HL-60/S4 treated with retinoic acid at 250 ng/mL for 4 days and 3 days (cell line): Measurements from ENCODE around the gene MAP4K5.

Experiments
- in situ Hi-C: fragments of 300-500 bp; cut with MboI; formaldehyde crosslinking; loops from 2 replicates; pipeline ENCODE4 v1.7.0; 2022; ENCODE audit warnings: low sequenced_read_pairs

Gene MAP4K5

DNA sequence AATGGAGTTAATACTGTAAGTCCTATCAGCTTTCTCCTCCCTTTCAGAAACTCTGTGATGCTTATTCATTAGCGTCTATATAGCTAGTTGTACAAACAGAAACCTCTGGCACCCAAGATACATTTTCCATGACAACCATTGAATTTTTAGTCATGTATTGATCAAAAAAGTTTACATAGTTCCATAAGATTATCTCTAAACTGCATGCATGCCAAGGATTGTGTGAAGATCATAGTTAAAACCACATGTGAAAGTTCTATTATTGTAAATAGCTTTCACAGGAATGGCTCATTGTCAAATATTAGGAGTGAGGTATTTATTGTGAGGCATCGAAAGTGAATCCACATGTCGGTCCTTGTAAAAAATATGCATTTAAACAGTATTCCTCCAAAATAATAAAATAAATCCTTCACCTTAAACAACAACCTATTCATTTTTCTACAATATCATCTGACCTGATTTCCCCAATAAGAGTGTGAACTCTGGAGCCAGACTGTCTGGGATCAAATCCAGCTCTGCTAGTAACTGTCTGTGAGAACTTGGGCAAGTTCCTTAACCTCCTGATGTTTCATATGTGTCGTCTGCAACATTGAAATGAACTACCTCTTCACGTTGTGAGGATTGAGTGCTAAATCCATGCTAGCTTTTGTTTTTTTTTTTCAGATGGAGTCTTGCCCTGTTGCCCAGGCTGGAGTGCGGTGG lies 125.1 kb downstream of the MAP4K5 start:
- in situ Hi-C loops = no loop called here

- in situ Hi-C loops = no loop called here
These were observed 128.9 kb downstream of the MAP4K5 start for GRCh38 chr14:50403419-50403818.

GRCh38 chr14:50402965-50403364 lies 129.4 kb downstream of the MAP4K5 start:
- in situ Hi-C loops = no loop called here

- in situ Hi-C loops = no loop called here
These were observed 131.9 kb downstream of the MAP4K5 start for GRCh38 chr14:50400461-50400860.

DNA sequence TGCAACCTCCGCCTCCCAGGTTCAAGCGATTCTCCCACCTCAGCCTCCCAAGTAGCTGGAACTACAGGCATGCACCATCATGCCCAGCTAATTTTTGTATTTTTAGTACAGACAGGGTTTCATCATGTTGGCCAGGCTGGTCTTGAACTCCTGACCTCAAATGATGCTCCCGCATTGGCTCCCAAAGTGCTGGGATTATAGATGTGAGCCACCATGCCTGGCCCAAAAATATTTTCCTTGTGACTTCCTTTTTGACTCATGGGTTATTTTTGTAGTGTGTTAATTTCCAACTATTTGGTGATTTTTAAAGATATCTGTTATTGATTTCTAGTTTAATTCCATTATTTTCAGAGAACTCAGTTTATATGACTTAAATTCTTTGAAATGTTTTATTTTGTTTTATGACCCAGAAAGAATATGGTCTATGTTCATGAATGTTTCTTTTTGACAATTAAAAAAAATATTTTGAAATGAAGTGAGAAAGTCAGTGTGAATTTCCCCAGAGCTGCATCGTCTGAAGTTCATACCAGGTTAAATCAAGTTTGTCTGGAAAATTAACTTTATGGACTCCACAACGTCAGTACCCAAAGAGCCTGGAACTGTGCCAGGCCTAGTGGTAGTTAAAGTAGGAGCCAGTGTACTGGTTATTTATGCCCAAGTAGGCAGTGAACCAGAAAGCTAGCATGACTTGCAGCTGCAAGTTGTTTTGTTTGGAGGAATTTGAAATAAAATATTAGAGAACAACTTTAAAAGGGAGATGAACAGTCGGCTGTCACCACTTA lies 132.9 kb downstream of the MAP4K5 start:
- in situ Hi-C loops = no loop called here

DNA sequence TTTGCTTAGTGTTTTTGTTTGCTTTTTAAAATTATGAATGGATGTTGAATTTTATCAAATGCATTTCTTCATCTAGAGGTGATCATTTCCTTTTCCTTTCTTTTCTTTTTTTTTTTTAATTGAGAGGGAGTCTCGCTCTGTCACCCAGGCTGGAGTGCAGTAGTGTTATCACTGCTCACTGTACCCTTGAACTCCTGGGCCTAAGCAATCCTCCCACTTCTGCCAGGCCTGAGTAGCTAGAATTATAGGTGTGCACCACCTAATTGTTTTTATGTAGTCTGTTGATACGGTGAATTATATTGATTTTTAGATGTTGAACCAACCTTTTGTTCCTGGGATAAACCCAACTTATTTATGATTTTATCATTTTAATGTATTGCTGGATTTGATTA lies 134.2 kb downstream of the MAP4K5 start:
- in situ Hi-C loops = no loop called here

DNA sequence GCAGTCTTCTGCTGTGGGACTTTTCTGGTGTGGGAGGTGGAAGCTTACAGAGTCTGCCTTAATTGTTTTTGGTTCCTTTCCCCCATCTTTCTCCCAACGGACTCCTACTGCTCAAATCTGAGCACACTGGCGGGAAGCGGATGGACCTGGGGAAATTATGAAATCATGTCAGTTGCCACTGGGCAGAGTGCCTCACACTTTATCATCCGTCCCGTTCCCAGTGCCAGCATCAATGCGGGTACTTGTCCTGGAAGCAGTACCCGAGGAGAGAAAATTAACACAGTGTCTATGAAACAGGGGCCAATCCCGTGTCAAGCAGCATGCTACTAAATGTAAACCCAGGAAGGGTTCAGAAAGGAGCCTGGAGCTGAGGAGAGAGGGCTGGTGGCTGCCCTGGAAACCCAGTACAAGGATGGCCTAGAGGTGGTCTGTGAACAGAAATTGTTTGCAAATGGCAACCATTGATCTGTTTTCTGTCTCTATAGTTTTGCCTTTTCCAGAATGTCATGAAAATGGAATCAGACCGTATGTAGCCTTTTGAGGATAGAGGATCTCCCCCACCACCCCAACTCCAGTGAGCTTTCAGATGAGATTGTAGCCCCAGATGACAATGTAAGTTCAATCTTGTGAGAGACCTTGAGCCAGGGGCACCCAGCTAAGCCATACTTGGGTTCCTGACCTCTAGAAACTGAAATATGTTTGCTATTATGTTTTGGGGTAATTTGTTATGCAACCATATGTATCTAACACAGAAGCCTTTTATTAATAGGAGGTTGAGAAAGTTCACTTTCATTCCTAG lies 134.8 kb downstream of the MAP4K5 start:
- in situ Hi-C loops = no loop called here

DNA sequence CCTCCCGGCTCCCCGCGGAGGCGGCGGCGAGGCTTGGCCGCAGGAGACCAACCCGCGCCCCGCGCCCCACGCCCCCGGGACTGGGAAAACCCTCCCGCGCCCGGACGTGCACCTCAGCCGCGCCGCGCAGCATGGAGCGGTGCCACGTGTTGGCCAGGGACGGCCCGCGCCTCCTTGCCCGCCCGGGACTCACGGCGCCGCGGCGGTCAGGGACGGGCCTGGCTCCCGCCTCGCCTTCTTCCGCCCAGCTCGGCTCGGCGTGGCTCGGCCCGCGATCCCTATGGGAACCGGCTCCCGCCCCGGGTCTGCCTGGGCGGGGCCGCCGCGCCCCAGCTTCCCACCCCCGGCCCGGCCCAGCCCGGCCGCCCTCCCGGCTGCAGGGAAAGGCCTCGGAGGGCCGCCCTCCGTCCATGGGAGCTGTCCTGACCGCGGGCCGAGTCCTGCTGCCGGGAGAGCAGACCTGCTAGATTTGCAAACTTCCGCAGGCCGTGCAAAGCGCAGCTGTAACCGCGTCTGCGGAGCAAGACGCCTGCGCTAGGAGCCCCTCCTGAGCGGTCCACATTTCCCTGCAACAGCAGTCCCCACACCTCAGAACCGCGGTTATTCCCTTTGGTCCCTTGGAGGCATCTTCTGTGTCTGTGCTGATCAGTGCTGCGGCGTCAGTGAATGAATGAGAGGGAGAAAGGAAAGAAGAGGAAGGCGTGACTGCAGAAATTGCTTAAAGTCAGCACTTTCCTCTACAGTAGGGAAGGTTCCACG lies 135.6 kb downstream of the MAP4K5 start, which contains the start of gene CDKL1:
CDKL1 (minus strand) TSS at position 251 of the 759 bp plus-strand sequence. CDS start 1,013 bp downstream, outside the sequence.
- in situ Hi-C loops = no loop called here

DNA sequence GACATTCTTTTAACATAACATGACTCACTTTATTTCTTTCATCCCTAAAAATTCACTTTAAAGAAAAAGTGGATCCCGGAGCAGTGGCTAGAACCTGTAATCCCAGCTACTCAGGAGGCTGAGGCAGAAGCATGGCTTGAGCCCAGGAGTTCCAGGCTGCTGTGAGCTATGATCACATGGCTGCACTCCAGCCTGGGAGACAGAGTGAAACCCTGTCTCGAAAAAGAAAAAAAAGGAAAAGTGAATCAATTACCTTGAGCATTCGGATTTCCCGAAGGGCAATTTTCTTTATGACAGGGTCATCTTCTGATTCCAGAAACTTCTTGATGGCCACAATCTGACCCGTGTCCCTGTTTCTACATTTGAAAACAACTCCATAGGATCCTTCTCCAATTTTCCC lies 136.9 kb downstream of the MAP4K5 start:
- in situ Hi-C loops = no loop called here

GRCh38 chr14:50394713-50395112 lies 137.7 kb downstream of the MAP4K5 start:
- in situ Hi-C loops = no loop called here

GRCh38 chr14:50389668-50390441 lies 142.5 kb downstream of the MAP4K5 start:
- in situ Hi-C loops = no loop called here

DNA sequence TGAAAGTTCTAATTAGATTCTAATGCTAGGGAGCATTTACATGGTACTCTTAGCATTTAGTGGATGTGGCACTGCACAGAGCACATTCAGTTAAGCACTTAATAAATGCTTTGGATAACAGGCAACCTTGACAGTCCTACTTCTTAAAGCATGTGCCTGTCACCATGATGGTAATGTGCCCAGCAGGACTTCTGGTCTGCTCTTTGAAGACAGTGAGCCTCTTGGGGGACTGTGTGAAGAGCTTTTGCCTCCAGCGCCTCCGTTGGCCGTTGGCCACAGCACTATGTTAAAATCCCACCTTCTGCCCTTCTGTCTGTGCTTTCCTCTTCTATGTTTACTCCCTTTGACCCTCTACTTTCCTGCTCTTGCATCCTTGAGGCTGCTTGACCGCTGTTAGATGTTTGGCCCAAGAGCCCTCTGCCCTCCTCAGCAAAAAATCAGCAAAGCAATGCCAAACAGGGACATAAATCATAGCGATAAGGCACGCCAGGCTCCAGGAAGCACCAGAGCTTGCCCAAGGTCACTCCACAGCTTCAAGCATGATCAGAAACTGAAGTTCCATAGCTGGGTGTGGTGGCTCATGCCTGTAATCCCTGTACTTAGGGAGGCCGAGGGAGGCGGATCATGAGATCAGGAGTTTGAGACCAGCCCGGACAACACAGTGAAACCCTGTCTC lies 144.0 kb downstream of the MAP4K5 start:
- in situ Hi-C loops = no loop called here

- in situ Hi-C loops = no loop called here
These were observed 144.8 kb downstream of the MAP4K5 start for GRCh38 chr14:50387548-50387947.

- in situ Hi-C loops = no loop called here
These were observed 148.6 kb downstream of the MAP4K5 start for GRCh38 chr14:50383618-50384225.

DNA sequence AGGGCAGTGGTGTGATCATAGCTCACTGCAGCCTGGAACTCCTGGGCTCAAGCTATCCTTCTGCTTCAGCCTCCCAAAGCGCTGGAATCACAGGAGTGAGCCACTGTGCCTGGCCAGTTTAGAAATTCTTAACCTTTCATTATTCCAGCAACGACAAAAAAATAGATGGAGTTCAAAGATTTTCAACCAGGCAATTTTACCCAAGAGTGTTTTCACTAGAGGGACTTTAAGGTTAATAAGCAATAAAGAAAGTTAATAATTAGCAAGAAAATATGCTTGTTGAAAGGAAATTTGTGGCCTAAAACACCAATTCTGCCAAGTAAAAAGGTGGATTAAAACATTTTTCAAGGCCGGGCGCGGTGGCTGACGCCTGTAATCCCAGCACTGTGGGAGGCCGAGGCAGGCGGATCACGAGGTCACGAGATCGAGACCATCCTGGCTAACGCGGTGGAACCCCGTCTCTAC lies 150.5 kb downstream of the MAP4K5 start:
- in situ Hi-C loops = no loop called here

DNA sequence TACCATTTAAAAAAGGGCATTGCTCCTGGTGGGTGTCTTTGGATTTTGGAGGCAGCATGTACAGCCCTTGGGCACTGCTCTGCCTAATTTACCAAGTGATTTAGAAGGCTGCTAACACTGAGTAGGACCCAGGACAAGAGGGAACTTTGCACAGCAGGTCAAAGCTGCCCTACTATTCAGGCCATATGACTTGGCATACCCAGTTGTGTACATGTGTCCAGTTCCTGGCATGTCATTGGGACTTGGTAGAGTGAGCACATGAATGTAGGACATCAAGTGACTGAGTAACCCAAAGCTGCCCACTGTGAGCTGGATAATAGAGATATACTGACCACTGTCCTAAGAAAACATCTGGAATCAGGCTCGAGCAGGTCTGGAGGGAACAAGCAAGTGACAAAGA lies 151.4 kb downstream of the MAP4K5 start:
- in situ Hi-C loops = no loop called here

DNA sequence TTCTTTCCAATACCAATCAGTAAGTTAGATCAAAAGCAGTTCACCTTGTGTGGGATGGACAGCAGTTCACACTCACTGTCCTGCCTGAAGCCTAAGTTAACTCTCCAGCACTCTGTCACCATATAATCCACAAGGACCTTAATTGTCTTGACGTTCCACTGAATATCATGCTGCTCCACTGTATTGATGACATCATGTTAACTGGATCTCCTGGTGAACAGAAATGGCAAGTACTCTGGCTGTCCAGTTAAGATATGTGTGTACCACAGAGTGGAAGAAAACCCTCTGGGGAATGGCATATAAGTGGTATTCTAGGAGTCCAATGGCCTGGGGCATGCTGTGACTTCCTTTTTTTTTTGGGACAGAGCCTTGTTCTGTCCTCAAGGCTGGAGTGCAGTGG lies 151.9 kb downstream of the MAP4K5 start:
- in situ Hi-C loops = no loop called here

DNA sequence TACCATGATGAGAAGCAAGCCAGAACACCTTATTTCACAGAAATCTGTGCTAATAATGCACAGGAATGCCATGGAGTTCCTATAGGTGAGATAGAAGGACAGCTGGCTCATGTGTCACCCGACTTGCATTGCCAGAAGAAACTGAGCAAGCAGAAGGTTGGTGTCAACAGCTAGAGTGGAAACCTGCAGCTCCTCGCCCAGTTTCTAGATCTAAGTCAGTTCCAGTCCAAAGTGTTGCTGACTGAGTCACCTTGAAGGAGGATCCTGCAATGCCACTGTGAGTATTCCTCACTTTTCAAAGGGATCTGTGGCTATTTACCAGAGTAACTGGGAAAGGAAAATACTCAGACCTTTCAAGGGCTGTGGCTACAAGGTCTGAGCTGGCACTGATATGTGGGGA lies 152.8 kb downstream of the MAP4K5 start:
- in situ Hi-C loops = no loop called here

DNA sequence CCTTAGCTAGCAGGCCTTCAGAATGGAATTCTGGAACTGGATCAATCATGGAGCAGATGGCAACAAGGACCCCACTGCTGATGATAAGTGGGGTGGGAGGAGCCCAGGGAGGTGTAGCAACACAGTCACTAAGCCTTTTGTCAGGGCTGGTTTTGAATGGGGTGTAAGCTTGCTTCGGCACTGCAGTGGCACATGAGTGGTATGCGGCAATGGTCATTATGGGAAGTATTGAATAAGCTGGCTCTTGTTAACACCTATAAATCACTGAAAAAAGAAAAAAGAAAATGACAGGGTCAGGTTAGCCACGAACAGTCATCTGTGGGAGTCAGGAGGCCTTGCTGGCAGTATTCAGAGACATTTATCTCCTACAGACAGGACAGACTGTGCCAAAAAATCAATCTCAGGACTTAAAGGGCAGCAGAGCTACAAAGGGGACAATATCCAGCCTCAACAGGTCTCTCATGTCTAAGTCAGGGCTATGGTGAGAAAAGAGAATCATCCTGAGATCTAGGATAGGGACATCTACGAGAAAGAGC lies 154.8 kb downstream of the MAP4K5 start:
- in situ Hi-C loops = no loop called here
